Nephron progenitor cell (in vitro differentiated cells): ENCODE measurements around the gene ZNF518A.
A peak's percentile ranks its signal among the peaks of the same experiment; 100 is the strongest.

Experiments used
- DNase-seq: peaks from one replicate; pipeline ENCODE4 v3.0.0; 2021
- H3K27ac Mint-ChIP-seq: 2 replicates; pipeline ENCODE4 v1.8.0; 2021; ENCODE audit warnings: mild to moderate bottlenecking, moderate library complexity, mixed read lengths
- H3K27me3 Mint-ChIP-seq: 2 replicates; pipeline ENCODE4 v1.8.0; 2021; ENCODE audit warnings: mild to moderate bottlenecking, low read depth, mixed read lengths; ENCODE audit not compliant: poor library complexity
- H3K36me3 Mint-ChIP-seq: 2 replicates; pipeline ENCODE4 v1.8.0; 2021; ENCODE audit warnings: low read depth, mixed read lengths
- H3K4me1 Mint-ChIP-seq: 2 replicates; pipeline ENCODE4 v1.8.0; 2021; ENCODE audit warnings: mixed read lengths
- H3K4me3 Mint-ChIP-seq: 2 replicates; pipeline ENCODE4 v1.8.0; 2021; ENCODE audit warnings: mild to moderate bottlenecking, moderate library complexity, mixed read lengths
- H3K9me3 Mint-ChIP-seq: 2 replicates; pipeline ENCODE4 v1.8.0; 2021; ENCODE audit warnings: mild to moderate bottlenecking, moderate library complexity, mixed read lengths
- TF ChIP-seq, protein P1 (sequence below): fragments of 200-600 bp; sonication (generic); IDR thresholded peaks from 2 replicates; pipeline ENCODE4 v1.5.0; 2021; ENCODE audit warnings: antibody characterized with exemption

The ZNF518A gene

DNA sequence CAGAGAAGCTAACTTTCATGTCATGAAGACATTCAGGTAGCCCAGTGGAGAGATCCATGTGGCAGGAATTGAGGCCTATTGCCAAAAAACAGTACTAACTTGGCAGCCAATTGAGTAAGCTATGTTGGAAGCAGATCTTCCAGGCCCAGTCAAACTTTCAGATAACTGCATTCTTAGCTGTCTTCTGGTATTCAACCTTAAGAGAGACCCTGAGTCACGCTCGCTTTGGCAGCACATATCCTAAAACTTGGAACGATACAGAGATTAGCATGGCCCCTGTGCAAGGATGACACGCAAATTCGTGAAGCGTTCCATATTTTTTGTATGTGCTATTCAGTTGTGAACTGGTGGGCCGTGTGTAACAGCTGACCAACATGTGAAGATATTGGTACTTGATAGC is 17.6 kb upstream of the ZNF518A start:
- peaks cover 7% of the 10 kb centered on the region for H3K27me3 Mint-ChIP-seq
- TF ChIP-seq, protein P1, sequence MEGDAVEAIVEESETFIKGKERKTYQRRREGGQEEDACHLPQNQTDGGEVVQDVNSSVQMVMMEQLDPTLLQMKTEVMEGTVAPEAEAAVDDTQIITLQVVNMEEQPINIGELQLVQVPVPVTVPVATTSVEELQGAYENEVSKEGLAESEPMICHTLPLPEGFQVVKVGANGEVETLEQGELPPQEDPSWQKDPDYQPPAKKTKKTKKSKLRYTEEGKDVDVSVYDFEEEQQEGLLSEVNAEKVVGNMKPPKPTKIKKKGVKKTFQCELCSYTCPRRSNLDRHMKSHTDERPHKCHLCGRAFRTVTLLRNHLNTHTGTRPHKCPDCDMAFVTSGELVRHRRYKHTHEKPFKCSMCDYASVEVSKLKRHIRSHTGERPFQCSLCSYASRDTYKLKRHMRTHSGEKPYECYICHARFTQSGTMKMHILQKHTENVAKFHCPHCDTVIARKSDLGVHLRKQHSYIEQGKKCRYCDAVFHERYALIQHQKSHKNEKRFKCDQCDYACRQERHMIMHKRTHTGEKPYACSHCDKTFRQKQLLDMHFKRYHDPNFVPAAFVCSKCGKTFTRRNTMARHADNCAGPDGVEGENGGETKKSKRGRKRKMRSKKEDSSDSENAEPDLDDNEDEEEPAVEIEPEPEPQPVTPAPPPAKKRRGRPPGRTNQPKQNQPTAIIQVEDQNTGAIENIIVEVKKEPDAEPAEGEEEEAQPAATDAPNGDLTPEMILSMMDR, result no peak
- no peaks in the 10 kb centered on the region for H3K36me3 Mint-ChIP-seq
- no peaks in the 10 kb centered on the region for H3K4me1 Mint-ChIP-seq
- H3K4me3 Mint-ChIP-seq, result no peak overlapping the region
- H3K9me3 Mint-ChIP-seq, result peaks cover 23% of the 10 kb centered on the region
- DNase-seq, result no peak
- H3K27ac Mint-ChIP-seq, result no peak overlapping the region

DNA sequence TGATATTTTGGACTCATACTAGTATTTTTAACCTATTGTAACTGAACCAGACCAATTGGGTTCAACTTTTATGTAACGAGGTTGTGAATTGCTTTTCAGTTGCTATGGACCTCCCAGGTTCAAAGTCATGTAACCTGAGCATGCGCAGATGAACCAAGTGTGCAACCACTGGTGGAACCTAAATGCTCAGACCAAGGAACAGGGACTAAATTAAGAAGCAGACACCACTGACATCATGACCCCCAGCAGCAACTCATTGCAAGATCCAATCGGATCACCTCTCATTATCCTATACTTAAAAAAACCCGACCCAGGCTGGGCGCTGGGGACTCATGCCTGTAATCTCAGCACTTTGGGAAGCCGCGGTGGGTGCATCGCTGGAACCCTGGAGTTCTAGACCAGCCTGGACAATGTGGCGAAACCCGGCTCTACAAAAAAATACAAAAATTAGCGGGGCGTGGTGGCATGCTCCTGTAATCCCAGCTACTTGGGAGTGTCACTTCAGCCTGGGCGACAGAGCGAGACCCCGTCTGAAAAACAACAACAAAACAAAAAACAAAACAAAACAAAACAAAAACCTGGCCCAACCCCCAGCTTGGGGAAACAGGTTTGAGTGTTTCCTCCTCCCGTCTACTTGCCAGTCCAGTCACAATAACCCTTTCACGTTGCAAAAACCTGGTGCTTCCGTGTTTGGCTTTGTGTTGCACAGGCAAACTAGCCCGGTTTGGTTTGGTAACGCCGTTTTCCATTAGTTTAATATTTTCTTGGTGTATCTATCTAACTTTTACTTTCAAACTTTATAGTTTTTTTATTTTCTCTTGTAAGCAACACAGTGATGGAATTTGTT is 11.3 kb upstream of the ZNF518A start:
- Mint-ChIP-seq H3K27ac (no peak overlapping the region), H3K9me3 (no peaks in the 10 kb centered on the region), H3K36me3 (no peaks in the 10 kb centered on the region), H3K27me3 (no peaks in the 10 kb centered on the region), H3K4me3 (no peak overlapping the region), H3K4me1 (no peaks in the 10 kb centered on the region)
- DNase-seq, result no peak
- TF ChIP-seq, protein P1, result no peak

GRCh38 chr10:96122824-96123223 is 7.3 kb upstream of the ZNF518A start:
- Mint-ChIP-seq H3K4me3 (no peak overlapping the region), H3K27me3 (peaks cover 9% of the 10 kb centered on the region), H3K4me1 (peaks cover 22% of the 10 kb centered on the region), H3K27ac (no peak overlapping the region), H3K9me3 (no peaks in the 10 kb centered on the region), H3K36me3 (no peaks in the 10 kb centered on the region)
- no peak for DNase-seq
- TF ChIP-seq, protein P1, result no peak

DNA sequence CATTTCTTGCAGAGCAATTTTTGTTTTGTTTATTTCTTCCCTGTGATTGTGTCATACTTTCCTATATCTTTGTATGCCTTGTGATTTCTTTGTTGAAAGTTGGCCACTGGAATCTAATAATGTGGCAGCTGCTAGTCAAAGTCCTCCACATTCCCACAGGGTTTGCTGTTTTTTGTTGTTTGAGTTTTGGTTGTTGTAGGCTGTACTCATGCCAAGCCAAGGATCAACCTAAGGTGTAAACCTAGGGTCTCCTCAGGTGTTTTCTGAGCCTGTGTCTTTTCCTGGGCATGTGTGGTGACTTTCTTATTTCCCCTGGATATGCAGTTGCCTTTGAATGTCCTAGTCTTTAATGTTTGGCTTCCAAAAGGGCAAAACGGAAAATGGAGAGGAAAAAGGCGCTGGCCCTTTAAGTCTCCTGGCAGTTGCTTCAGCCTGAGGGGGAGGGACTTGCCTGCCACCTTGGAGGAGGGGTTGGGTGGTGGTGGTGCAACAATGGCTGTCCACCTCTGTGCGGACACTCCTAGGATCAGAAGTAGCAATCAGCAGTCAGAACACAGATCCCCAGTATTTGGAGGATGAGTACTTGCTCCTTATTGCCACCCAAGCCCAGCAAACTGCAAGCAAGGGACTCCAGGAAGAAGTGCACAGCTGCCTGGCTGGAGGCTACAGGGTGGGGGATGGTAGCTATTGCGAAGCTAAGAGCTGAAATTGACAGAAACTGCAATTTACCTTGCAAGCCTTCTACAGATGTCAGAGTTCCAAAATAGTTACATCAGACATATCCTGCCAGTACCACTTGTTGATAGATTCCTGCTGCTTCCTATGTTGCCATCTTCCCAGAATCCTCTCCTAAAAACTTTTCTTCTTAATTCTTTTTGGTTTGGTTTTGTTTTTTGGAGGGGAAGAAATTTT is 5.6 kb upstream of the ZNF518A start:
- Mint-ChIP-seq H3K4me3 (peak overlapping the region; percentile 85), H3K36me3 (peaks cover 3% of the 10 kb centered on the region), H3K27ac (peak overlapping the region; percentile 32), H3K4me1 (peaks cover 27% of the 10 kb centered on the region), H3K27me3 (peaks cover 17% of the 10 kb centered on the region), H3K9me3 (peaks cover 12% of the 10 kb centered on the region)
- TF ChIP-seq, protein P1, result no peak
- peak; percentile 40 for DNase-seq

DNA sequence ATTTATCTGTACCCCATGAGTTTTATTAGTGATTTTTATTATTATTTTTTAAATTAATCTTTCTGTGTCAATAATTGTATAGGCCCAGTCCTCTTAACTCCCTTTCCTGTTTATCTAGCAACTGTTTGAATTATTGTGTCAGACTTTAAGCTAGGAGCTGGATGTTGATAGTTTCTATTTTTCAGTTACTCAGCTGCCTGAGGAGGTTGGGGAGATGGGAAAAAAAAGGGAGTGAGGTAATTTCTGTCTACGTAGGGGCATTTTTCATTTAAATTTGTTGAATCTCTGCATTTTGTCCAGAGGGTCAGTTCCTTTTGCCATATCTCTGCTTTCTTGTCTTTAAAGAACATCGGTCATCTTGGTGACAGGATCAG is 5.0 kb upstream of the ZNF518A start:
- H3K36me3 Mint-ChIP-seq, result peaks cover 3% of the 10 kb centered on the region
- peak overlapping the region; percentile 17 for H3K27ac Mint-ChIP-seq
- TF ChIP-seq, protein P1, result no peak
- peaks cover 17% of the 10 kb centered on the region for H3K27me3 Mint-ChIP-seq
- peaks cover 13% of the 10 kb centered on the region for H3K9me3 Mint-ChIP-seq
- peak overlapping the region; percentile 85 for H3K4me3 Mint-ChIP-seq
- peaks cover 29% of the 10 kb centered on the region for H3K4me1 Mint-ChIP-seq
- DNase-seq, result no peak
